IMR-90 (cell line): ENCODE measurements around the gene LGMN. TPM values are rescaled to one million over a fixed set of nuclear protein-coding genes. Genes with fewer than 3 reads are reported as not detected.

Experiments
- ATAC-seq: fragments of 200-7000 bp; cut with Tn5 transposase; 2 replicates; pipeline ENCODE4 v1.9.1; 2020; ENCODE audit warnings: low read depth, mild to moderate bottlenecking, moderate library complexity
- BruUV-seq: library from RNA; stranded (reverse); fragments of 400-500 nt; replicated peaks from 2 replicates; lab custom pipeline; 2021; lab: Mats Ljungman, UMichigan
- CTCF ChIA-PET: fragments of 300-600 bp; formaldehyde crosslinking; extraction: SDS; loops from one replicate; lab custom pipeline; 2021; ENCODE audit warnings: antibody characterized with exemption; lab: Yijun Ruan, JAX
- POLR2A ChIA-PET: fragments of 300-600 bp; sonication (Branson Sonifier 250); formaldehyde crosslinking; loops from one replicate; lab custom pipeline; 2022; ENCODE audit warnings: antibody characterized with exemption; ENCODE audit not compliant: unreplicated experiment; lab: Charles Lee
- DNase-seq: peaks from one replicate; pipeline ENCODE4 v3.0.0; 2013
- H2AFZ ChIP-seq: replicated peaks from 2 replicates; pipeline ENCODE3; 2013; ENCODE audit warnings: low read length, mild to moderate bottlenecking; ENCODE audit not compliant: poor library complexity
- H2AK5ac ChIP-seq: 2 replicates; pipeline ENCODE4 v1.6.1; 2013; ENCODE audit warnings: low read depth, low read length, inconsistent platforms
- H2AK9ac ChIP-seq: replicated peaks from 2 replicates; pipeline ENCODE3; 2013; ENCODE audit warnings: mild to moderate bottlenecking, low read depth, low read length, moderate library complexity; ENCODE audit not compliant: poor library complexity
- H2BK120ac ChIP-seq: 2 replicates; pipeline ENCODE4 v1.6.1; 2013; ENCODE audit warnings: low read depth, low read length, inconsistent platforms
- H2BK15ac ChIP-seq: 3 replicates; pipeline ENCODE4 v1.6.1; 2013; ENCODE audit warnings: low read depth, low read length, inconsistent platforms
- H2BK20ac ChIP-seq: 2 replicates; pipeline ENCODE4 v1.6.1; 2013; ENCODE audit warnings: low read depth, mild to moderate bottlenecking, inconsistent platforms, low read length, moderate library complexity
- H2BK5ac ChIP-seq: 2 replicates; pipeline ENCODE4 v1.6.1; 2013; ENCODE audit warnings: mild to moderate bottlenecking, low read depth, low read length, inconsistent platforms; ENCODE audit not compliant: poor library complexity, severe bottlenecking
- H3K14ac ChIP-seq: replicated peaks from 2 replicates; pipeline ENCODE4 v1.6.1; 2013; ENCODE audit warnings: low read depth, low read length, inconsistent platforms
- H3K18ac ChIP-seq: 2 replicates; pipeline ENCODE4 v1.6.1; 2013; ENCODE audit warnings: low read depth, low read length, control low read depth
- H3K23ac ChIP-seq: 2 replicates; pipeline ENCODE4 v1.6.1; 2013; ENCODE audit warnings: low read depth, low read length, inconsistent platforms
- H3K27ac ChIP-seq: 2 replicates; pipeline ENCODE4 v1.5.1; 2013; ENCODE audit warnings: mild to moderate bottlenecking, control low read depth, low read length; ENCODE audit not compliant: insufficient read depth
- H3K27me3 ChIP-seq: 2 replicates; pipeline ENCODE4 v1.6.1; 2013; ENCODE audit warnings: low read length; ENCODE audit not compliant: control insufficient read depth, insufficient read depth
- H3K36me3 ChIP-seq: 2 replicates; pipeline ENCODE4 v1.6.1; 2013; ENCODE audit warnings: low read length, mixed read lengths; ENCODE audit not compliant: control insufficient read depth, insufficient read depth
- H3K4ac ChIP-seq: 2 replicates; pipeline ENCODE4 v1.6.1; 2013; ENCODE audit warnings: low read depth, low read length, inconsistent platforms
- H3K4me1 ChIP-seq: 2 replicates; pipeline ENCODE4 v1.6.1; 2013; ENCODE audit warnings: low read length, mixed read lengths; ENCODE audit not compliant: control insufficient read depth, insufficient read depth
- H3K4me2 ChIP-seq: 2 replicates; pipeline ENCODE4 v1.6.1; 2013; ENCODE audit warnings: low read depth, mild to moderate bottlenecking, control low read depth, low read length, moderate library complexity
- H3K4me3 ChIP-seq: 2 replicates; pipeline ENCODE4 v1.5.1; 2013; ENCODE audit warnings: low read depth, mild to moderate bottlenecking, control low read depth, low read length, moderate library complexity; ENCODE audit not compliant: insufficient read depth
- H3K56ac ChIP-seq: 2 replicates; pipeline ENCODE4 v1.6.1; 2013; ENCODE audit warnings: low read length, inconsistent platforms; ENCODE audit not compliant: insufficient read depth; ENCODE audit errors: extremely low read depth
- H3K79me1 ChIP-seq, 2 experiments: 2 replicates each; pipeline ENCODE4 v1.6.1; 2013; ENCODE audit warnings: low read length in 2 of 2, inconsistent platforms in 1 of 2, low read depth in 1 of 2
- H3K9ac ChIP-seq: 2 replicates; pipeline ENCODE4 v1.6.1; 2013; ENCODE audit warnings: low read depth, low read length, control low read depth
- H3K9me1 ChIP-seq: 2 replicates; pipeline ENCODE4 v1.6.1; 2013; ENCODE audit warnings: low read length, inconsistent platforms; ENCODE audit not compliant: insufficient read depth
- H3K9me3 ChIP-seq: 2 replicates; pipeline ENCODE4 v1.6.1; 2013; ENCODE audit warnings: low read length; ENCODE audit not compliant: control insufficient read depth, insufficient read depth
- H4K20me1 ChIP-seq: 2 replicates; pipeline ENCODE4 v1.6.1; 2013; ENCODE audit warnings: low read length, inconsistent platforms; ENCODE audit not compliant: insufficient read depth
- H4K5ac ChIP-seq: 2 replicates; pipeline ENCODE4 v1.6.1; 2013; ENCODE audit warnings: mild to moderate bottlenecking, low read depth, low read length, control low read depth
- H4K8ac ChIP-seq, 2 experiments: 2 replicates each; pipeline ENCODE4 v1.6.1; 2013; ENCODE audit warnings: low read depth in 2 of 2, low read length in 2 of 2, control low read depth in 1 of 2, inconsistent platforms in 1 of 2
- H4K91ac ChIP-seq: 2 replicates; pipeline ENCODE4 v1.6.1; 2013; ENCODE audit warnings: low read depth, low read length, inconsistent platforms; ENCODE audit not compliant: insufficient read depth
- BHLHE40 ChIP-seq: fragments of 150-350 bp; IDR thresholded peaks from 2 replicates; pipeline ENCODE4 v1.6.1; 2016; ENCODE audit warnings: mild to moderate bottlenecking, low read depth, low read length
- MAZ ChIP-seq: IDR thresholded peaks from 2 replicates; pipeline ENCODE4 v1.6.1; 2012; ENCODE audit warnings: low read depth, mild to moderate bottlenecking, low read length, improper control_type of control experiment, moderate library complexity, borderline replicate concordance
- RFX5 ChIP-seq: IDR thresholded peaks from 2 replicates; pipeline ENCODE4 v1.8.0; 2012; ENCODE audit warnings: low read depth, mild to moderate bottlenecking, low read length, moderate library complexity
- SMC3 ChIP-seq: fragments of 150-350 bp; IDR thresholded peaks from 2 replicates; pipeline ENCODE4 v1.6.1; 2016; ENCODE audit warnings: low read depth, mild to moderate bottlenecking, antibody characterized with exemption, low read length, moderate library complexity
- WGBS, 2 experiments: methylation state at CpG; one replicate each; pipeline versions ENCODE4 v1.1.5 to v1.1.7; 2013; ENCODE audit warnings: missing lambda C conversion rate in 2 of 2; ENCODE audit not compliant: insufficient read length in 1 of 2; ENCODE audit errors: extremely low coverage in 2 of 2; 5-methylcytosine and 5-hydroxymethylcytosine counted together
- dilution Hi-C: fragments of 300-500 bp; cut with HindIII; formaldehyde crosslinking; loops from one replicate; pipeline ENCODE4 v1.14.3; 2018; ENCODE audit warnings: low sequenced_read_pairs; ENCODE audit not compliant: unreplicated experiment
- in situ Hi-C: fragments of 300-500 bp; cut with MboI; formaldehyde crosslinking; loops from 3 replicates; pipeline ENCODE4 v1.14.3; 2019; ENCODE audit warnings: low sequenced_read_pairs, inconsistent platforms, mixed read lengths
- intact Hi-C: fragments of 100-400 bp; cut with micrococcal nuclease; formaldehyde crosslinking; loops from 2 replicates; pipeline ENCODE4 v1.10.0; 2022
- polyA plus RNA-seq, 3 experiments: library from polyadenylated mRNA; depleted of rRNA; stranded (reverse); fragments of >200 nt; gene quantifications; 2 replicates each; pipeline ENCODE4 v1.2.3, GENCODE V29; 2012; ENCODE audit warnings: low replicate concordance in 1 of 3
- total RNA-seq: library from RNA; depleted of rRNA; stranded (reverse); fragments of >200 nt; gene quantifications from 2 replicates; pipeline ENCODE4 v1.2.3, GENCODE V29; 2012

Gene LGMN
- total and polyA plus RNA-seq, 2 of the 4 experiments (the other 2 are of a cell fraction), result 19.2 to 39.3 TPM

DNA sequence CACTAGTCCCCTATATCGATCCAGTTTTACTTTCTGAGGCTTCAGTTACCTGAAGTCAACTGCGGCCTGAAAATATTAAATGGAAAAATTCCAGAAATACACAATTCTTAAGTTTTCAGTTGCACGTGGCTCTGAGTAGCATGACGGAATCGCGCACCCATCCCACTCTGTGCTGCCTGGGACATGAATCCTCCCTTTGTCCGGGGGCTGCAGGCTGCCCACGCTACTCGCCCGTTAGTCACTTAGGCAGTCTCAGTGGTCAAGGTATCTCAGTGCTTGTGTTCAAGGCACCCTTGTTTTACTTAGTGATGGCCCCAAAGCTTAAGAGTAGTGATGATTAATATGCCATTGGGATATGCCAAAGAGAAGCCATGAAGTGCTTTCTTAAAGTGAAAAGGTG, 46.6 kb downstream of the LGMN start:
- Histone ChIP-seq H3K27ac (no peak overlapping the region), H3K23ac (no peak overlapping the region), H4K5ac (no peak overlapping the region), H3K18ac (no peak overlapping the region), H4K91ac (no peak overlapping the region), H3K9me1 (no peaks in the 10 kb centered on the region), H3K4me1 (no peaks in the 10 kb centered on the region), H4K8ac (no peak overlapping the region), H2BK15ac (no peak overlapping the region), H3K4me2 (no peak overlapping the region), H2AK9ac (no peak overlapping the region), H3K56ac (no peak overlapping the region), H4K20me1 (no peaks in the 10 kb centered on the region), H3K4me3 (no peak overlapping the region), H2BK20ac (no peak overlapping the region), H2BK5ac (no peak overlapping the region), H3K79me1 (no peaks in the 10 kb centered on the region), H2AK5ac (no peak overlapping the region), H2BK120ac (no peak overlapping the region), H3K14ac (no peak overlapping the region), H2AFZ (no peak overlapping the region), H3K9me3 (no peaks in the 10 kb centered on the region), H3K27me3 (peaks cover 2% of the 10 kb centered on the region; the same call in 1 of the 2 replicates), H3K4ac (no peak overlapping the region), H3K36me3 (no peaks in the 10 kb centered on the region), H3K9ac (no peak overlapping the region)
- in situ Hi-C loops, result no loop called here
- 98% methylated on average over 5 of the region's 10 CpGs; no CpG with 5 or more reads in 1 of the 2 experiments for WGBS, 2 experiments
- TF ChIP-seq SMC3 (no peak), BHLHE40 (no peak), RFX5 (no peak), MAZ (no peak)
- ChIA-PET POLR2A (no interaction called here), CTCF (no interaction called here)
- BruUV-seq, result no TSS peak
- no peak for DNase-seq
- intact Hi-C loops, result no loop called here
- ATAC-seq, result no peak
- dilution Hi-C loops, result no loop called here
